Activated naive CD8-positive, alpha-beta T cell (primary cell): ENCODE results near the gene OR5H14.
A peak's percentile ranks its signal among the peaks of the same experiment; 100 is the strongest.
"Not testable (repeated sequence)": the region's sequence is repeated elsewhere in the genome, so short reads cannot be mapped to it uniquely, and the experiment has no call there.

Source experiments
- H3K27ac Mint-ChIP-seq: one replicate; pipeline ENCODE4 v1.8.0; 2021; ENCODE audit warnings: mixed read lengths
- H3K27me3 Mint-ChIP-seq: one replicate; pipeline ENCODE4 v1.8.0; 2021; ENCODE audit warnings: mixed read lengths
- H3K36me3 Mint-ChIP-seq: one replicate; pipeline ENCODE4 v1.8.0; 2021; ENCODE audit warnings: mixed read lengths
- H3K4me1 Mint-ChIP-seq: one replicate; pipeline ENCODE4 v1.8.0; 2021; ENCODE audit warnings: low read depth, mixed read lengths
- H3K4me3 Mint-ChIP-seq: one replicate; pipeline ENCODE4 v1.8.0; 2021; ENCODE audit warnings: mild to moderate bottlenecking, mixed read lengths
- H3K9me3 Mint-ChIP-seq: one replicate; pipeline ENCODE4 v1.8.0; 2021; ENCODE audit warnings: low read depth, mixed read lengths

The OR5H14 gene

DNA sequence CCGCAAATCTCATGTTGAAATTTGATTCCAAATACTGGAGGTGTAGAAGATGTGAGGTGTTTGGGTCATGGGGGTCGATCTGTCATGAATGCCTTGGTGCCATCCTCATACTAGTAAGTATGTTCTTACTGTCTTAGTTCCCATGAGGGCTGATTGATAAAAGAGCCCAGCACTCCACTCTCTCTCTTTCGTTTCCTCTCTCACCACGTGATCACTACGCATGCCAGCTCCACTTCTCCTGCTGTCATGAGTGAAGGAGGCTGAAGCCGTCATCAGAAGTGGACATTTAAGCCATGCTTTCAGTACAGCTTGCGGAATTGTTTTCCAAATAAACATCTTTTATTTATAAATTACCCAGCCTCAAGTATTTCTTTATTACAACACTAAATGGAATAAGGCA lies 25.3 kb downstream of the OR5H14 start:
- Mint-ChIP-seq H3K9me3 (no peaks in the 10 kb centered on the region), H3K27me3 (peaks cover 4% of the 10 kb centered on the region), H3K36me3 (no peaks in the 10 kb centered on the region), H3K4me3 (no peak overlapping the region), H3K27ac (no peak overlapping the region), H3K4me1 (no peaks in the 10 kb centered on the region)

DNA sequence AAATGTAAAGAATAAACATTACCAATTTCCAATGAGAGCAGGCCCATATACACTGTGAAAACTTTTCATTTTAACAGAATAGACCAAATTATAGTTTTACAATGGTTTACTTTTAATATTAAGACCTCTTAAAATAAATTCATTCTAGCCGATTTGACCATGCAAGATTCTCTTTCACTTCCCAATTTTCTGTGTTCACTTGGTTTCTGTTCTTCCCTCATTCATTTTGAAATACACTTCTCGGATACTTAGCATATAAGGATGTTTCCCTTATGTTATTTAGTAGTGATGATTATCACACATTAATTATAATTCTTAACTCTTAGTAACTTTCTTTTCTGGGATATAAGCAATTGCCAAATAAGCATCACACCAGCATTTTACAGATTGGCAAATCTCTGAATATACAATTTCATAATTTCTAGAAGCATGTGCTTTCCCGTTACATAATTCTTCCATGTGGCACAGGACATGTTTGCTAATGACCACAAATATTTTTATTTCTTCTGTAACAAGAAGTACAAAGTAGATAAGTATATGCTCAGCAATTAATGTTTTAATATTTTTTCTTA lies 33.1 kb downstream of the OR5H14 start:
- H3K27ac Mint-ChIP-seq = no peak overlapping the region
- no peaks in the 10 kb centered on the region for H3K9me3 Mint-ChIP-seq
- H3K4me3 Mint-ChIP-seq = no peak overlapping the region
- H3K27me3 Mint-ChIP-seq = peaks cover 3% of the 10 kb centered on the region
- no peaks in the 10 kb centered on the region for H3K36me3 Mint-ChIP-seq
- H3K4me1 Mint-ChIP-seq = no peaks in the 10 kb centered on the region

GRCh38 chr3:98182196-98182595 lies 34.9 kb downstream of the OR5H14 start:
- no peaks in the 10 kb centered on the region for H3K36me3 Mint-ChIP-seq
- H3K4me1 Mint-ChIP-seq = no peaks in the 10 kb centered on the region
- H3K27ac Mint-ChIP-seq = no peak overlapping the region
- no peak overlapping the region for H3K4me3 Mint-ChIP-seq
- no peaks in the 10 kb centered on the region for H3K9me3 Mint-ChIP-seq
- peaks cover 3% of the 10 kb centered on the region for H3K27me3 Mint-ChIP-seq

DNA sequence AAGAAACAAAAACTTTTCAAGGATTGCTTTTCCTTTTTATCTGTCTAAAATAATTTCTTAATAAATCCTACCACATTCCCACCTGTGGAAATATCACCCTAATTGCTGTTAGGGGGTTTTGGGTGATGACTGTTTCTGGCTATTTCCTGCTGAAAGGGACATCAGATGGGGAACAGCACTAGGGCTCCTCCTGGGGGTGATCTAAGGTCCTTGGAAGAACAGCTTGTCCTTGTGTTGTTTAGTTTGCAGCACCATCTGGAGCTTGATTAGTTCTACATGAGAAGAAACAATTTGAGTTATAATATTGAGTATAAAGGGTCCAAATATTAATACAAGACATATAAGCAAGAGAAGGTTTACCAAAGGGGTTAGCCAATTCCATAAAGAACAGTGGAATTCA lies 37.9 kb downstream of the OR5H14 start:
- no peaks in the 10 kb centered on the region for H3K36me3 Mint-ChIP-seq
- H3K9me3 Mint-ChIP-seq = no peaks in the 10 kb centered on the region
- H3K27me3 Mint-ChIP-seq = peaks cover 3% of the 10 kb centered on the region

DNA sequence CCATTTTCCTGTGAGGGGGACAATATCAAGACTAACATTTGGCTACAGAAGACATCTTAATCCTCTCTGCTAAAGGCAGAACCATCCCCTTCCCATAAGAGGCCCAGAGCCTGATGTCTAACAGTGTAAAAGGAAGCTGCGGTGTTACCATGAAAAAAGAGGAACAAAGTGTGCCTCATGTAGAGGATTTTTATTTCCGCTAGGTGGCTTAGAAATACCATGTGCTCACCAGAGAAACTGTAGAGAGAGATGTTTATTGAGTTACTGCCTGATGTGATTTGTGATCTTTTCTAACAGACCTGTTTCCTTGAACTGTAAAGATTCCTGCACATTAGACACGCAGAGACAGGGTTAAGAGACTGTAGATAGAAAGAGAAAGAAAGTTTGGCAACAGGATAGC lies 41.3 kb downstream of the OR5H14 start:
- H3K4me3 Mint-ChIP-seq = no peak overlapping the region
- no peaks in the 10 kb centered on the region for H3K9me3 Mint-ChIP-seq
- H3K27ac Mint-ChIP-seq = no peak overlapping the region
- H3K27me3 Mint-ChIP-seq = peaks cover 3% of the 10 kb centered on the region
- H3K36me3 Mint-ChIP-seq = no peaks in the 10 kb centered on the region
- H3K4me1 Mint-ChIP-seq = no peaks in the 10 kb centered on the region

More for the DNA sequence above, 37.9 kb downstream of the OR5H14 start:
- H3K4me3 Mint-ChIP-seq = no peak overlapping the region
- no peaks in the 10 kb centered on the region for H3K4me1 Mint-ChIP-seq
- H3K27ac Mint-ChIP-seq = no peak overlapping the region

GRCh38 chr3:98190911-98191310 lies 43.6 kb downstream of the OR5H14 start:
- not testable (repeated sequence) for H3K4me1 Mint-ChIP-seq, H3K36me3 Mint-ChIP-seq, H3K9me3 Mint-ChIP-seq, H3K27me3 Mint-ChIP-seq, H3K4me3 Mint-ChIP-seq
- peak overlapping the region; percentile 30 for H3K27ac Mint-ChIP-seq

GRCh38 chr3:98196293-98196692 lies 49.0 kb downstream of the OR5H14 start:
- H3K9me3 Mint-ChIP-seq, H3K27me3 Mint-ChIP-seq, H3K36me3 Mint-ChIP-seq, H3K4me1 Mint-ChIP-seq, H3K4me3 Mint-ChIP-seq, H3K27ac Mint-ChIP-seq: not testable (repeated sequence)

DNA sequence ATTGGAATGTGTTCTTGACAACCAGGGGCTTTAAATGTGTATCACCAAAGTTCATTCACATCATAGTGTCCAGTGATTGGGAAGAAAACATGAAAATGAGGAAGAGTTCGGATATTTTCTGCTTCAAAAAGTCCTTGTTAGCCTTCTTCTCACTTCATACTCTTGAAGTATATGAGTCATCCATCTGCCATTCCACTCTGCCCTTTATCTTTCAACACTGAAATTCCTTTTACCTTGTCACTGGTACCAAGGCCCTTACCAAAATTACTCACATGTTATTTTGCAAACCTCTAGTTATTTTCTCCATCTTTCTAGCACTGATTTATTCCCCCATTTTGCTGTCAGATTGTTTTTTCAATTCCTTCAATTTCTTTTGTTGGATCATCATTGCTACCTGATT lies 51.7 kb downstream of the OR5H14 start:
- no peak overlapping the region for H3K4me3 Mint-ChIP-seq
- no peaks in the 10 kb centered on the region for H3K4me1 Mint-ChIP-seq
- H3K27me3 Mint-ChIP-seq = no peaks in the 10 kb centered on the region
- no peak overlapping the region for H3K27ac Mint-ChIP-seq
- no peaks in the 10 kb centered on the region for H3K9me3 Mint-ChIP-seq
- no peaks in the 10 kb centered on the region for H3K36me3 Mint-ChIP-seq
